ENCODE data around the gene APOOL.

DNA sequence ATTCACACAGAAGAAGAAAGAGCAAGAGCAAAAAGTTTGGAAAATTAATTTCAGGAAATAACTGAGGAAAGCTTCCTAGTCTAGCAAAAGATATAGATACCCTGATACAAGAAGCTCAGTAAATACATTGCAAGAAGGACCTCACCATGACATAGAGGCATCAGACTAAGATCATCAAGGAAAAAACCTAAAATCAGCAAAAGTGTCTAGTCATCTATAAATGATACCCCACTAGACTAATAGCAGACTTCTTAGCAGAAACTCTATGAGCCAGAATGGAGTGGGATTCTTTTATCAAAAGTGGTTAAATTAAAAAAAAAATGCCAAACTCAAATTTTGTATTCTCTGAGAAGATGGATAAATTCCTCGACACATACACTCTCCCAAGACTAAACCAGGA lies 10.5 kb upstream of the APOOL start:
- TF ChIP-seq, protein P1, sequence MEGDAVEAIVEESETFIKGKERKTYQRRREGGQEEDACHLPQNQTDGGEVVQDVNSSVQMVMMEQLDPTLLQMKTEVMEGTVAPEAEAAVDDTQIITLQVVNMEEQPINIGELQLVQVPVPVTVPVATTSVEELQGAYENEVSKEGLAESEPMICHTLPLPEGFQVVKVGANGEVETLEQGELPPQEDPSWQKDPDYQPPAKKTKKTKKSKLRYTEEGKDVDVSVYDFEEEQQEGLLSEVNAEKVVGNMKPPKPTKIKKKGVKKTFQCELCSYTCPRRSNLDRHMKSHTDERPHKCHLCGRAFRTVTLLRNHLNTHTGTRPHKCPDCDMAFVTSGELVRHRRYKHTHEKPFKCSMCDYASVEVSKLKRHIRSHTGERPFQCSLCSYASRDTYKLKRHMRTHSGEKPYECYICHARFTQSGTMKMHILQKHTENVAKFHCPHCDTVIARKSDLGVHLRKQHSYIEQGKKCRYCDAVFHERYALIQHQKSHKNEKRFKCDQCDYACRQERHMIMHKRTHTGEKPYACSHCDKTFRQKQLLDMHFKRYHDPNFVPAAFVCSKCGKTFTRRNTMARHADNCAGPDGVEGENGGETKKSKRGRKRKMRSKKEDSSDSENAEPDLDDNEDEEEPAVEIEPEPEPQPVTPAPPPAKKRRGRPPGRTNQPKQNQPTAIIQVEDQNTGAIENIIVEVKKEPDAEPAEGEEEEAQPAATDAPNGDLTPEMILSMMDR (IDR thresholded peaks at IDR 0.05 in 8 of 11, conservative IDR thresholded peaks at IDR 0.05 in 3 of 11) = no peak
- no peak for TF ChIP-seq POLR2AphosphoS5 (IDR thresholded peaks at IDR 0.05)
